ENCODE data around the gene PFKFB3.

GRCh38 chr10:6233725-6234277, 31.1 kb downstream of the PFKFB3 start:
- TF ChIP-seq CTCF (IDR thresholded peaks at IDR 0.05) (no peak), POLR2A (IDR thresholded peaks at IDR 0.05) (no peak)

Data from vagina (tissue), 2 donors.